NOMO-1 treated with dmso at 0.1 percent for 144 hours (cell line): ENCODE results near the gene NEFH.

Experiments
- DNase-seq: peaks from one replicate; lab custom pipeline; 2025; ENCODE audit not compliant: unreplicated experiment; lab: John Stamatoyannopoulos, UW

The NEFH gene

DNA sequence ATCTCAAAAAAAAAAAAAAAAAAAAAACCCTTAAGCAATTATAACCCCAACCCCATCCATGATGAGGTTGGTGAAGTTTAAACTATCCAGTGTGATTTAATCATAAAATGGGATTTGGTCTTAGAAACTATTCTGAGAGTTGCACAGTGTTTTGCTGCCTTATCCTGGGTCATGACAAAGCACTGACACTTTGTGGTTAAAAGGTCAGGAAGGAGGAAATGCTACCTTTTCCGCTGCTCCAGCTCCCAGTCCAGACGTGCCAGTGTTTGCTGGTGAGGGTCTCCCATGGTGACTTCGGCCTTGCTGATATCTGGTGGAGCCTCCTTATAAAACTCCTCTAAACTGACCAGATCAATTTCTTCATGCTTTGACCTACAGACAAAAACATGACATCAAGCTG is 59.1 kb downstream of the NEFH start:
- DNase-seq: no peak
